GM18907 (cell line): ENCODE data around the gene SOX11.

Experiments
- ATAC-seq: cut with Tn5 transposase; IDR thresholded peaks from one replicate; pipeline ENCODE4 v1.9.1; 2021; ENCODE audit warnings: mild to moderate bottlenecking, moderate library complexity; ENCODE audit not compliant: unreplicated experiment

Gene SOX11

GRCh38 chr2:5722236-5722635 is 30.1 kb downstream of the SOX11 start:
- ATAC-seq = no peak

- ATAC-seq = no peak
Measured at GRCh38 chr2:5723791-5724735, 31.9 kb downstream of the SOX11 start.

- ATAC-seq = no peak
Measured at GRCh38 chr2:5725072-5725471, 32.9 kb downstream of the SOX11 start.

GRCh38 chr2:5725794-5726463 is 33.7 kb downstream of the SOX11 start:
- ATAC-seq = no peak

- ATAC-seq = no peak
Measured at GRCh38 chr2:5727235-5727634, 35.1 kb downstream of the SOX11 start.

GRCh38 chr2:5729416-5729815 is 37.2 kb downstream of the SOX11 start:
- no peak for ATAC-seq

GRCh38 chr2:5730386-5730785 is 38.2 kb downstream of the SOX11 start:
- ATAC-seq = no peak

GRCh38 chr2:5734859-5735520 is 42.8 kb downstream of the SOX11 start:
- ATAC-seq = no peak

- ATAC-seq = no peak
Measured at GRCh38 chr2:5735521-5735861, 43.3 kb downstream of the SOX11 start.

GRCh38 chr2:5736050-5736449 is 43.9 kb downstream of the SOX11 start:
- no peak for ATAC-seq

- ATAC-seq = no peak
Measured at GRCh38 chr2:5736886-5737285, 44.7 kb downstream of the SOX11 start.

- ATAC-seq = no peak
Measured at GRCh38 chr2:5740053-5740452, 47.9 kb downstream of the SOX11 start.

- ATAC-seq = no peak
Measured at GRCh38 chr2:5740817-5741216, 48.6 kb downstream of the SOX11 start.

GRCh38 chr2:5741242-5741641 is 49.1 kb downstream of the SOX11 start:
- no peak for ATAC-seq

GRCh38 chr2:5742126-5742525 is 49.9 kb downstream of the SOX11 start:
- ATAC-seq = no peak

GRCh38 chr2:5748391-5748790 is 56.2 kb downstream of the SOX11 start:
- ATAC-seq = no peak

GRCh38 chr2:5748946-5749345 is 56.8 kb downstream of the SOX11 start:
- ATAC-seq = no peak

- ATAC-seq = no peak
Measured at GRCh38 chr2:5749347-5749746, 57.2 kb downstream of the SOX11 start.
